Neural cell (in vitro differentiated cells): ENCODE measurements around the gene HRH1. TPM values are rescaled to one million over a fixed set of nuclear protein-coding genes. Genes with fewer than 3 reads are reported as not detected.

Experiments used
- H2AFZ ChIP-seq: fragments of 200-600, 300-800 bp; sonication (generic), shearing (Covaris generic); 2 replicates; pipeline ENCODE4 v1.6.0; 2014; ENCODE audit warnings: low read depth, mild to moderate bottlenecking, antibody characterized with exemption, low read length, moderate library complexity
- H3F3A ChIP-seq: fragments of 200-600 bp; shearing (Covaris generic); 2 replicates; pipeline ENCODE4 v1.6.1; 2016; ENCODE audit warnings: mild to moderate bottlenecking, moderate library complexity, mixed read lengths, antibody characterized with exemption, low read length; ENCODE audit not compliant: insufficient read depth, poor library complexity, severe bottlenecking
- H3K27ac ChIP-seq: fragments of 200-600, 300-800 bp; sonication (generic), shearing (Covaris generic); 2 replicates; pipeline ENCODE4 v1.5.1; 2014; ENCODE audit warnings: mild to moderate bottlenecking, low read length, moderate library complexity
- H3K27me3 ChIP-seq: fragments of 300-800, 200-600 bp; sonication (generic), shearing (Covaris generic); 2 replicates; pipeline ENCODE4 v1.6.0; 2014; ENCODE audit warnings: mild to moderate bottlenecking, low read depth, low read length, moderate library complexity; ENCODE audit not compliant: insufficient read depth
- H3K36me3 ChIP-seq: fragments of 300-800, 200-600 bp; sonication (generic), shearing (Covaris generic); 2 replicates; pipeline ENCODE4 v1.5.1; 2014; ENCODE audit warnings: mild to moderate bottlenecking, antibody characterized with exemption, low read length, moderate library complexity; ENCODE audit not compliant: insufficient read depth
- H3K4me2 ChIP-seq: fragments of 300-800, 200-600 bp; sonication (generic), shearing (Covaris generic); 2 replicates; pipeline ENCODE4 v1.6.0; 2014; ENCODE audit warnings: mild to moderate bottlenecking, low read length
- H3K4me3 ChIP-seq: fragments of 300-800, 200-600 bp; sonication (generic), shearing (Covaris generic); 2 replicates; pipeline ENCODE4 v1.5.1; 2014; ENCODE audit warnings: mild to moderate bottlenecking, low read length, moderate library complexity
- H3K79me2 ChIP-seq: fragments of 200-600 bp; shearing (Covaris generic); replicated peaks from 2 replicates; pipeline ENCODE4 v1.6.0; 2014; ENCODE audit warnings: mild to moderate bottlenecking, low read length, moderate library complexity; ENCODE audit not compliant: insufficient read depth
- H3K9ac ChIP-seq: fragments of 300-800, 200-600 bp; sonication (generic), shearing (Covaris generic); 2 replicates; pipeline ENCODE4 v1.6.1; 2016; ENCODE audit warnings: mild to moderate bottlenecking, low read length, mixed read lengths
- H3K9me2 ChIP-seq: fragments of 200-600 bp; shearing (Covaris generic); 2 replicates; pipeline ENCODE4 v1.6.1; 2016; ENCODE audit warnings: mild to moderate bottlenecking, low read length, mixed read lengths; ENCODE audit not compliant: insufficient read depth
- H3K9me3 ChIP-seq: fragments of 200-600, 300-800 bp; sonication (generic), shearing (Covaris generic); 2 replicates; pipeline ENCODE4 v1.6.1; 2016; ENCODE audit warnings: mild to moderate bottlenecking, mixed run types, low read length, moderate library complexity, mixed read lengths
- H4K20me1 ChIP-seq: fragments of 200-600 bp; shearing (Covaris generic); 2 replicates; pipeline ENCODE4 v1.6.1; 2016; ENCODE audit warnings: mild to moderate bottlenecking, mixed run types; ENCODE audit not compliant: insufficient read depth
- EP300 ChIP-seq: fragments of 450-650 bp; conservative IDR thresholded peaks from 2 replicates; pipeline ENCODE4 v1.6.1; 2014; ENCODE audit warnings: antibody characterized with exemption, mild to moderate bottlenecking, moderate library complexity; ENCODE audit not compliant: poor library complexity, severe bottlenecking
- EZH2 ChIP-seq: fragments of 200-600, 300-800 bp; shearing (Covaris generic), sonication (generic); IDR thresholded peaks from 2 replicates; pipeline ENCODE4 v1.6.1; 2014; ENCODE audit warnings: antibody characterized with exemption, low read length, borderline replicate concordance, mild to moderate bottlenecking; ENCODE audit not compliant: insufficient read depth, poor library complexity, severe bottlenecking
- MXI1 ChIP-seq: fragments of 450-650 bp; conservative IDR thresholded peaks from 2 replicates; pipeline ENCODE4 v1.6.1; 2014; ENCODE audit warnings: antibody characterized with exemption, mild to moderate bottlenecking; ENCODE audit not compliant: poor library complexity, severe bottlenecking
- POLR2AphosphoS5 ChIP-seq: IDR thresholded peaks from 2 replicates; pipeline ENCODE4 v1.6.1; 2012
- RAD21 ChIP-seq: fragments of 450-650 bp; conservative IDR thresholded peaks from 2 replicates; pipeline ENCODE4 v1.6.1; 2014; ENCODE audit warnings: antibody characterized with exemption, mild to moderate bottlenecking, moderate library complexity
- SMC3 ChIP-seq: fragments of 450-650 bp; conservative IDR thresholded peaks from 2 replicates; pipeline ENCODE4 v1.6.1; 2014; ENCODE audit warnings: antibody characterized with exemption, mild to moderate bottlenecking, moderate library complexity; ENCODE audit not compliant: poor library complexity
- TAF1 ChIP-seq: IDR thresholded peaks from 2 replicates; pipeline ENCODE4 v1.6.1; 2012; ENCODE audit warnings: low read depth
- polyA plus RNA-seq: library from polyadenylated mRNA; depleted of rRNA; stranded (reverse); fragments of >200 nt; gene quantifications from 2 replicates; pipeline ENCODE4 v1.2.3, GENCODE V29; 2014
- TF ChIP-seq, protein P1 (sequence below): fragments of 450-650 bp; IDR thresholded peaks from 2 replicates; pipeline ENCODE4 v1.5.1; 2014; ENCODE audit warnings: antibody characterized with exemption, mild to moderate bottlenecking, moderate library complexity; ENCODE audit not compliant: poor library complexity, severe bottlenecking
- TF ChIP-seq, protein P2 (sequence below): IDR thresholded peaks from 2 replicates; pipeline ENCODE4 v1.6.1; 2012; ENCODE audit warnings: borderline replicate concordance

HRH1 gene
- polyA plus RNA-seq, 1 donor from 2014 or later: 0.06 TPM

DNA sequence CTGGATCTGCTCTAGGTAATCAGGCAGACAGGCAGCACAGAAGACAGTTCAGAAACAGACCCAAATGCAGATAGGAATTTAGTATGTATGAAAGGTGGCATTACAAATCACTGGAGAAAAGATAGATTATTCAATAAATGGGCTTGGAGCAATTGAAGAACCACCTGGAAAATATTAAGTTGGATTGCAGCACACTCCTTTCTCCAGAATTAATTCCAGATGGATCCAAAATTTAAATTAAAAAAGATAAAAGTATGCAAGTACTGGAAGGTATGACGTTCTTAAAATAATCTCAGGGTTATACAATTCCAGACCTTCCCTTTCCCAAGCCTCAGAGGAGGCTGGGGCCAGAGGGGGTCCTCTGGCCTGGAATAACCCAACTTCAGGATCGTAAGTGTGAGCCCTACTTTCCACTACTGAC is 32.5 kb downstream of the HRH1 start:
- no peaks in the 10 kb centered on the region for H4K20me1 ChIP-seq

DNA sequence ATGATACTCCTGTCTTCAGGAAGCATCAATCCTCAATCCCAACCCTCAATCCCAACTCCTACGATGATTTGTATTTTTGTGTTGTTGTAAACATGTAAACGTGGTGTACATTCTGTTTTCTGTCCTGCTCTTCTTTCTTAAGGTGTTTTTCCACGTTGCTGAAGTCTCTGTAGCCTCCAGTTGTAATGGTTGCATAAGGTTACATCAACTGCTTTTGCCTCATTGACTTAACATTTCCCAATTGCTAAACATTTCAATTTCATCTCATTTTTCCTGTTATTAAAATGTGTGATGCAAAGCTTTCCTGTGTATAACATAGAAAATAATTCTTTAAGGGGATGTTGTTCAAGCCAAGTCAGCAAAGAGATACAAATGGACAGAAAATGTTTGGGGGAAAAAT is 33.4 kb downstream of the HRH1 start:
- Histone ChIP-seq H3K27ac (no peak overlapping the region), H3K9me2 (no peaks in the 10 kb centered on the region), H3K9me3 (no peaks in the 10 kb centered on the region), H3K27me3 (no peaks in the 10 kb centered on the region), H3F3A (no peaks in the 10 kb centered on the region), H3K9ac (no peak overlapping the region), H4K20me1 (no peaks in the 10 kb centered on the region), H3K79me2 (no peaks in the 10 kb centered on the region), H2AFZ (no peak overlapping the region), H3K36me3 (no peaks in the 10 kb centered on the region), H3K4me2 (no peak overlapping the region), H3K4me3 (no peak overlapping the region)
- TF ChIP-seq POLR2AphosphoS5 (no peak), EZH2 (no peak), EP300 (no peak), TAF1 (no peak)
- TF ChIP-seq, protein P1, sequence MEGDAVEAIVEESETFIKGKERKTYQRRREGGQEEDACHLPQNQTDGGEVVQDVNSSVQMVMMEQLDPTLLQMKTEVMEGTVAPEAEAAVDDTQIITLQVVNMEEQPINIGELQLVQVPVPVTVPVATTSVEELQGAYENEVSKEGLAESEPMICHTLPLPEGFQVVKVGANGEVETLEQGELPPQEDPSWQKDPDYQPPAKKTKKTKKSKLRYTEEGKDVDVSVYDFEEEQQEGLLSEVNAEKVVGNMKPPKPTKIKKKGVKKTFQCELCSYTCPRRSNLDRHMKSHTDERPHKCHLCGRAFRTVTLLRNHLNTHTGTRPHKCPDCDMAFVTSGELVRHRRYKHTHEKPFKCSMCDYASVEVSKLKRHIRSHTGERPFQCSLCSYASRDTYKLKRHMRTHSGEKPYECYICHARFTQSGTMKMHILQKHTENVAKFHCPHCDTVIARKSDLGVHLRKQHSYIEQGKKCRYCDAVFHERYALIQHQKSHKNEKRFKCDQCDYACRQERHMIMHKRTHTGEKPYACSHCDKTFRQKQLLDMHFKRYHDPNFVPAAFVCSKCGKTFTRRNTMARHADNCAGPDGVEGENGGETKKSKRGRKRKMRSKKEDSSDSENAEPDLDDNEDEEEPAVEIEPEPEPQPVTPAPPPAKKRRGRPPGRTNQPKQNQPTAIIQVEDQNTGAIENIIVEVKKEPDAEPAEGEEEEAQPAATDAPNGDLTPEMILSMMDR: no peak
- TF ChIP-seq, protein P2, sequence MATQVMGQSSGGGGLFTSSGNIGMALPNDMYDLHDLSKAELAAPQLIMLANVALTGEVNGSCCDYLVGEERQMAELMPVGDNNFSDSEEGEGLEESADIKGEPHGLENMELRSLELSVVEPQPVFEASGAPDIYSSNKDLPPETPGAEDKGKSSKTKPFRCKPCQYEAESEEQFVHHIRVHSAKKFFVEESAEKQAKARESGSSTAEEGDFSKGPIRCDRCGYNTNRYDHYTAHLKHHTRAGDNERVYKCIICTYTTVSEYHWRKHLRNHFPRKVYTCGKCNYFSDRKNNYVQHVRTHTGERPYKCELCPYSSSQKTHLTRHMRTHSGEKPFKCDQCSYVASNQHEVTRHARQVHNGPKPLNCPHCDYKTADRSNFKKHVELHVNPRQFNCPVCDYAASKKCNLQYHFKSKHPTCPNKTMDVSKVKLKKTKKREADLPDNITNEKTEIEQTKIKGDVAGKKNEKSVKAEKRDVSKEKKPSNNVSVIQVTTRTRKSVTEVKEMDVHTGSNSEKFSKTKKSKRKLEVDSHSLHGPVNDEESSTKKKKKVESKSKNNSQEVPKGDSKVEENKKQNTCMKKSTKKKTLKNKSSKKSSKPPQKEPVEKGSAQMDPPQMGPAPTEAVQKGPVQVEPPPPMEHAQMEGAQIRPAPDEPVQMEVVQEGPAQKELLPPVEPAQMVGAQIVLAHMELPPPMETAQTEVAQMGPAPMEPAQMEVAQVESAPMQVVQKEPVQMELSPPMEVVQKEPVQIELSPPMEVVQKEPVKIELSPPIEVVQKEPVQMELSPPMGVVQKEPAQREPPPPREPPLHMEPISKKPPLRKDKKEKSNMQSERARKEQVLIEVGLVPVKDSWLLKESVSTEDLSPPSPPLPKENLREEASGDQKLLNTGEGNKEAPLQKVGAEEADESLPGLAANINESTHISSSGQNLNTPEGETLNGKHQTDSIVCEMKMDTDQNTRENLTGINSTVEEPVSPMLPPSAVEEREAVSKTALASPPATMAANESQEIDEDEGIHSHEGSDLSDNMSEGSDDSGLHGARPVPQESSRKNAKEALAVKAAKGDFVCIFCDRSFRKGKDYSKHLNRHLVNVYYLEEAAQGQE: no peak

More for the DNA sequence above, 32.5 kb downstream of the HRH1 start:
- H3K36me3 ChIP-seq: no peaks in the 10 kb centered on the region
- no peak overlapping the region for H3K27ac ChIP-seq
- H3K9me3 ChIP-seq: no peaks in the 10 kb centered on the region
- H3K27me3 ChIP-seq: no peaks in the 10 kb centered on the region
- H3K9me2 ChIP-seq: no peaks in the 10 kb centered on the region
- H2AFZ ChIP-seq: no peak overlapping the region
- H3K79me2 ChIP-seq: no peaks in the 10 kb centered on the region
- H3F3A ChIP-seq: no peaks in the 10 kb centered on the region
- H3K4me2 ChIP-seq: no peak overlapping the region
- TF ChIP-seq, protein P1: no peak
- TF ChIP-seq MXI1 (no peak), RAD21 (no peak), EZH2 (no peak), SMC3 (no peak), EP300 (no peak), TAF1 (no peak), POLR2AphosphoS5 (no peak)
- TF ChIP-seq, protein P2: no peak
- no peak overlapping the region for H3K4me3 ChIP-seq
- no peak overlapping the region for H3K9ac ChIP-seq
